K562 (cell line): ENCODE data around the gene LCP2. TPM values are rescaled to one million over a fixed set of nuclear protein-coding genes. Genes with fewer than 3 reads are reported as not detected.

ENCODE experiments used
- CHCHD3 ChIP-seq: fragments of 250-450 bp; sonication (Bioruptor Pico); IDR thresholded peaks from 2 replicates; pipeline ENCODE4 v2.1.2; 2022; ENCODE audit warnings: mild to moderate bottlenecking
- GTF2E2 ChIP-seq: fragments of 200-800 bp; sonication (Bioruptor generic); IDR thresholded peaks from 2 replicates; pipeline ENCODE4 v1.6.1; 2016; ENCODE audit warnings: missing genetic modification characterization, missing compliant biosample characterization
- POU5F1 ChIP-seq: fragments of 150-350 bp; IDR thresholded peaks from 2 replicates; pipeline ENCODE4 v1.6.1; 2014; ENCODE audit warnings: borderline replicate concordance, low read length, low read depth, mild to moderate bottlenecking; ENCODE audit not compliant: partially characterized antibody
- SRF ChIP-seq, 2 experiments: fragments of 250-450, 450-650 bp in 1 of 2; sonication (Bioruptor Pico) in 1 of 2; sonication (generic) in 1 of 2; formaldehyde crosslinking; IDR thresholded peaks; 2 replicates each; pipeline versions ENCODE4 v1.5.0 to v1.5.1; 2020 to 2022; ENCODE audit warnings: mild to moderate bottlenecking in 1 of 2, missing genetic modification reagents in 1 of 2
- XRCC3 ChIP-seq: fragments of 450-650 bp; IDR thresholded peaks from 2 replicates; pipeline ENCODE4 v1.6.1; 2017; ENCODE audit warnings: mild to moderate bottlenecking, moderate library complexity
- polyA plus RNA-seq, 8 experiments: library from polyadenylated mRNA; depleted of rRNA in 4 of 8; stranded (reverse) in 5 of 8; unstranded in 3 of 8; fragments of >200 nt; fragmentation: Nextera tagmentation in 2 of 8; fragmentation: Illumina TruSeq in 1 of 8; extraction: Ambion mirVana in 2 of 8; extraction: Trizol in 1 of 8; gene quantifications; 2 replicates each; pipeline versions ENCODE4 v1.2.1 to v1.2.3, GENCODE V29; 2011 to 2014; ENCODE audit warnings: inconsistent platforms in 1 of 8, missing spikeins in 1 of 8
- total RNA-seq, 7 experiments: library from RNA; depleted of rRNA in 6 of 7; stranded (reverse); fragments of >200 nt in 6 of 7; fragmentation: Illumina TruSeq in 2 of 7; extraction: Trizol in 2 of 7; gene quantifications; 2 replicates each; pipeline versions ENCODE4 v1.2.1 to v1.2.3, GENCODE V29; 2011 to 2021; ENCODE audit warnings: low replicate concordance in 1 of 7
- TF ChIP-seq, protein P1 (sequence below): fragments of 200-600 bp; sonication (generic); IDR thresholded peaks from one replicate; pipeline ENCODE4 v1.6.1; 2012; ENCODE audit warnings: mild to moderate bottlenecking, low read depth, low read length, inconsistent platforms
- TF ChIP-seq, protein P2 (sequence below): fragments of 450-650 bp; formaldehyde crosslinking; IDR thresholded peaks from 2 replicates; pipeline ENCODE4 v1.4.0; 2022; ENCODE audit warnings: missing genetic modification characterization
- TF ChIP-seq, protein P3 (sequence below): fragments of 250-450 bp; sonication (Bioruptor Pico); IDR thresholded peaks from 2 replicates; pipeline ENCODE4 v1.8.0; 2021; ENCODE audit warnings: moderate library complexity, mild to moderate bottlenecking, inconsistent platforms
- TF ChIP-seq, protein P4 (sequence below): fragments of 450-650 bp; formaldehyde crosslinking; IDR thresholded peaks from 2 replicates; pipeline ENCODE4 v1.4.0; 2020; ENCODE audit warnings: mild to moderate bottlenecking
- TF ChIP-seq, protein P5 (sequence below): fragments of 250-450 bp; sonication (Bioruptor Pico); IDR thresholded peaks from 2 replicates; pipeline ENCODE4 v1.8.0; 2022; ENCODE audit warnings: moderate library complexity, mild to moderate bottlenecking, inconsistent platforms

LCP2 gene
- total and polyA plus RNA-seq, 9 of the 15 experiments (the other 6 are each of a cell fraction or from before 2014, with no cell fraction given) = 4.0 to 31.3 (median 14.6) TPM

- TF ChIP-seq, protein P1, sequence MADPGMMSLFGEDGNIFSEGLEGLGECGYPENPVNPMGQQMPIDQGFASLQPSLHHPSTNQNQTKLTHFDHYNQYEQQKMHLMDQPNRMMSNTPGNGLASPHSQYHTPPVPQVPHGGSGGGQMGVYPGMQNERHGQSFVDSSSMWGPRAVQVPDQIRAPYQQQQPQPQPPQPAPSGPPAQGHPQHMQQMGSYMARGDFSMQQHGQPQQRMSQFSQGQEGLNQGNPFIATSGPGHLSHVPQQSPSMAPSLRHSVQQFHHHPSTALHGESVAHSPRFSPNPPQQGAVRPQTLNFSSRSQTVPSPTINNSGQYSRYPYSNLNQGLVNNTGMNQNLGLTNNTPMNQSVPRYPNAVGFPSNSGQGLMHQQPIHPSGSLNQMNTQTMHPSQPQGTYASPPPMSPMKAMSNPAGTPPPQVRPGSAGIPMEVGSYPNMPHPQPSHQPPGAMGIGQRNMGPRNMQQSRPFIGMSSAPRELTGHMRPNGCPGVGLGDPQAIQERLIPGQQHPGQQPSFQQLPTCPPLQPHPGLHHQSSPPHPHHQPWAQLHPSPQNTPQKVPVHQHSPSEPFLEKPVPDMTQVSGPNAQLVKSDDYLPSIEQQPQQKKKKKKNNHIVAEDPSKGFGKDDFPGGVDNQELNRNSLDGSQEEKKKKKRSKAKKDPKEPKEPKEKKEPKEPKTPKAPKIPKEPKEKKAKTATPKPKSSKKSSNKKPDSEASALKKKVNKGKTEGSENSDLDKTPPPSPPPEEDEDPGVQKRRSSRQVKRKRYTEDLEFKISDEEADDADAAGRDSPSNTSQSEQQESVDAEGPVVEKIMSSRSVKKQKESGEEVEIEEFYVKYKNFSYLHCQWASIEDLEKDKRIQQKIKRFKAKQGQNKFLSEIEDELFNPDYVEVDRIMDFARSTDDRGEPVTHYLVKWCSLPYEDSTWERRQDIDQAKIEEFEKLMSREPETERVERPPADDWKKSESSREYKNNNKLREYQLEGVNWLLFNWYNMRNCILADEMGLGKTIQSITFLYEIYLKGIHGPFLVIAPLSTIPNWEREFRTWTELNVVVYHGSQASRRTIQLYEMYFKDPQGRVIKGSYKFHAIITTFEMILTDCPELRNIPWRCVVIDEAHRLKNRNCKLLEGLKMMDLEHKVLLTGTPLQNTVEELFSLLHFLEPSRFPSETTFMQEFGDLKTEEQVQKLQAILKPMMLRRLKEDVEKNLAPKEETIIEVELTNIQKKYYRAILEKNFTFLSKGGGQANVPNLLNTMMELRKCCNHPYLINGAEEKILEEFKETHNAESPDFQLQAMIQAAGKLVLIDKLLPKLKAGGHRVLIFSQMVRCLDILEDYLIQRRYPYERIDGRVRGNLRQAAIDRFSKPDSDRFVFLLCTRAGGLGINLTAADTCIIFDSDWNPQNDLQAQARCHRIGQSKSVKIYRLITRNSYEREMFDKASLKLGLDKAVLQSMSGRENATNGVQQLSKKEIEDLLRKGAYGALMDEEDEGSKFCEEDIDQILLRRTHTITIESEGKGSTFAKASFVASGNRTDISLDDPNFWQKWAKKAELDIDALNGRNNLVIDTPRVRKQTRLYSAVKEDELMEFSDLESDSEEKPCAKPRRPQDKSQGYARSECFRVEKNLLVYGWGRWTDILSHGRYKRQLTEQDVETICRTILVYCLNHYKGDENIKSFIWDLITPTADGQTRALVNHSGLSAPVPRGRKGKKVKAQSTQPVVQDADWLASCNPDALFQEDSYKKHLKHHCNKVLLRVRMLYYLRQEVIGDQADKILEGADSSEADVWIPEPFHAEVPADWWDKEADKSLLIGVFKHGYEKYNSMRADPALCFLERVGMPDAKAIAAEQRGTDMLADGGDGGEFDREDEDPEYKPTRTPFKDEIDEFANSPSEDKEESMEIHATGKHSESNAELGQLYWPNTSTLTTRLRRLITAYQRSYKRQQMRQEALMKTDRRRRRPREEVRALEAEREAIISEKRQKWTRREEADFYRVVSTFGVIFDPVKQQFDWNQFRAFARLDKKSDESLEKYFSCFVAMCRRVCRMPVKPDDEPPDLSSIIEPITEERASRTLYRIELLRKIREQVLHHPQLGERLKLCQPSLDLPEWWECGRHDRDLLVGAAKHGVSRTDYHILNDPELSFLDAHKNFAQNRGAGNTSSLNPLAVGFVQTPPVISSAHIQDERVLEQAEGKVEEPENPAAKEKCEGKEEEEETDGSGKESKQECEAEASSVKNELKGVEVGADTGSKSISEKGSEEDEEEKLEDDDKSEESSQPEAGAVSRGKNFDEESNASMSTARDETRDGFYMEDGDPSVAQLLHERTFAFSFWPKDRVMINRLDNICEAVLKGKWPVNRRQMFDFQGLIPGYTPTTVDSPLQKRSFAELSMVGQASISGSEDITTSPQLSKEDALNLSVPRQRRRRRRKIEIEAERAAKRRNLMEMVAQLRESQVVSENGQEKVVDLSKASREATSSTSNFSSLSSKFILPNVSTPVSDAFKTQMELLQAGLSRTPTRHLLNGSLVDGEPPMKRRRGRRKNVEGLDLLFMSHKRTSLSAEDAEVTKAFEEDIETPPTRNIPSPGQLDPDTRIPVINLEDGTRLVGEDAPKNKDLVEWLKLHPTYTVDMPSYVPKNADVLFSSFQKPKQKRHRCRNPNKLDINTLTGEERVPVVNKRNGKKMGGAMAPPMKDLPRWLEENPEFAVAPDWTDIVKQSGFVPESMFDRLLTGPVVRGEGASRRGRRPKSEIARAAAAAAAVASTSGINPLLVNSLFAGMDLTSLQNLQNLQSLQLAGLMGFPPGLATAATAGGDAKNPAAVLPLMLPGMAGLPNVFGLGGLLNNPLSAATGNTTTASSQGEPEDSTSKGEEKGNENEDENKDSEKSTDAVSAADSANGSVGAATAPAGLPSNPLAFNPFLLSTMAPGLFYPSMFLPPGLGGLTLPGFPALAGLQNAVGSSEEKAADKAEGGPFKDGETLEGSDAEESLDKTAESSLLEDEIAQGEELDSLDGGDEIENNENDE = no peak
- TF ChIP-seq, protein P2, sequence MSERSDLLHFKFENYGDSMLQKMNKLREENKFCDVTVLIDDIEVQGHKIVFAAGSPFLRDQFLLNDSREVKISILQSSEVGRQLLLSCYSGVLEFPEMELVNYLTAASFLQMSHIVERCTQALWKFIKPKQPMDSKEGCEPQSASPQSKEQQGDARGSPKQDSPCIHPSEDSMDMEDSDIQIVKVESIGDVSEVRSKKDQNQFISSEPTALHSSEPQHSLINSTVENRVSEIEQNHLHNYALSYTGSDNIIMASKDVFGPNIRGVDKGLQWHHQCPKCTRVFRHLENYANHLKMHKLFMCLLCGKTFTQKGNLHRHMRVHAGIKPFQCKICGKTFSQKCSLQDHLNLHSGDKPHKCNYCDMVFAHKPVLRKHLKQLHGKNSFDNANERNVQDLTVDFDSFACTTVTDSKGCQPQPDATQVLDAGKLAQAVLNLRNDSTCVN (CRISPR knock-in tag) = no peak
- TF ChIP-seq, protein P3, sequence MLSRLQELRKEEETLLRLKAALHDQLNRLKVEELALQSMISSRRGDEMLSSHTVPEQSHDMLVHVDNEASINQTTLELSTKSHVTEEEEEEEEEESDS (CRISPR knock-in tag) = no peak
- TF ChIP-seq GTF2E2 (tag) (0 out of 2 replicates have a peak, but pooled peaks have one; percentile 26), SRF (CRISPR knock-in tag; IDR thresholded peaks at IDR 0.05) (peak; percentile 72 to 93; a peak in 3 of 4 replicates), CHCHD3 (no peak), XRCC3 (no peak), POU5F1 (no peak)
- TF ChIP-seq, protein P4, sequence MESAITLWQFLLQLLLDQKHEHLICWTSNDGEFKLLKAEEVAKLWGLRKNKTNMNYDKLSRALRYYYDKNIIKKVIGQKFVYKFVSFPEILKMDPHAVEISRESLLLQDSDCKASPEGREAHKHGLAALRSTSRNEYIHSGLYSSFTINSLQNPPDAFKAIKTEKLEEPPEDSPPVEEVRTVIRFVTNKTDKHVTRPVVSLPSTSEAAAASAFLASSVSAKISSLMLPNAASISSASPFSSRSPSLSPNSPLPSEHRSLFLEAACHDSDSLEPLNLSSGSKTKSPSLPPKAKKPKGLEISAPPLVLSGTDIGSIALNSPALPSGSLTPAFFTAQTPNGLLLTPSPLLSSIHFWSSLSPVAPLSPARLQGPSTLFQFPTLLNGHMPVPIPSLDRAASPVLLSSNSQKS = no peak
- TF ChIP-seq, protein P5, sequence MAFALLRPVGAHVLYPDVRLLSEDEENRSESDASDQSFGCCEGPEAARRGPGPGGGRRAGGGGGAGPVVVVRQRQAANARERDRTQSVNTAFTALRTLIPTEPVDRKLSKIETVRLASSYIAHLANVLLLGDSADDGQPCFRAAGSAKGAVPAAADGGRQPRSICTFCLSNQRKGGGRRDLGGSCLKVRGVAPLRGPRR (CRISPR knock-in tag) = no peak
Measured at GRCh38 chr5:170302653-170303501, 5.3 kb upstream of the LCP2 start (continued).
